H9 (cell line): ENCODE data around the gene CDH18. TPM values are rescaled to one million over a fixed set of nuclear protein-coding genes. Genes with fewer than 3 reads are reported as not detected.

ENCODE experiments used
- DNase-seq: peaks from one replicate; pipeline ENCODE4 v3.0.0-alpha.2; 2017
- H2AFZ ChIP-seq: one replicate; pipeline ENCODE4 v1.6.1; 2013; ENCODE audit warnings: mild to moderate bottlenecking, low read length, control low read depth, moderate library complexity
- H2AK5ac ChIP-seq: 2 replicates; pipeline ENCODE4 v1.6.1; 2013; ENCODE audit warnings: low read length, control low read depth, mixed read lengths; ENCODE audit not compliant: insufficient read length
- H2BK120ac ChIP-seq: one replicate; pipeline ENCODE4 v1.6.1; 2013; ENCODE audit warnings: low read depth, mild to moderate bottlenecking, low read length, control low read depth, inconsistent platforms; ENCODE audit not compliant: poor library complexity, severe bottlenecking
- H2BK12ac ChIP-seq: 2 replicates; pipeline ENCODE4 v1.6.1; 2013; ENCODE audit warnings: low read length, control low read depth, mixed read lengths, low read depth; ENCODE audit not compliant: insufficient read length
- H2BK15ac ChIP-seq: 2 replicates; pipeline ENCODE4 v1.6.1; 2013; ENCODE audit warnings: low read depth, low read length, control low read depth
- H2BK20ac ChIP-seq: one replicate; pipeline ENCODE4 v1.6.1; 2013; ENCODE audit warnings: low read depth, mild to moderate bottlenecking, low read length, control low read depth, inconsistent platforms; ENCODE audit not compliant: poor library complexity, severe bottlenecking
- H2BK5ac ChIP-seq: 2 replicates; pipeline ENCODE4 v1.6.1; 2013; ENCODE audit warnings: low read length, control low read depth, mixed read lengths; ENCODE audit not compliant: insufficient read length
- H3K14ac ChIP-seq: 2 replicates; pipeline ENCODE4 v1.6.1; 2013; ENCODE audit warnings: low read length, control low read depth; ENCODE audit not compliant: insufficient read depth
- H3K18ac ChIP-seq: 2 replicates; pipeline ENCODE4 v1.6.1; 2013; ENCODE audit warnings: low read depth, mild to moderate bottlenecking, mixed read lengths, low read length, control low read depth; ENCODE audit not compliant: insufficient read length
- H3K23ac ChIP-seq: 2 replicates; pipeline ENCODE4 v1.6.1; 2013; ENCODE audit warnings: low read length, control low read depth, mixed read lengths, low read depth; ENCODE audit not compliant: insufficient read length
- H3K23me2 ChIP-seq: 2 replicates; pipeline ENCODE4 v1.6.1; 2013; ENCODE audit warnings: low read depth, mild to moderate bottlenecking, mixed read lengths, low read length, control low read depth; ENCODE audit not compliant: insufficient read length, poor library complexity, severe bottlenecking
- H3K27ac ChIP-seq: 2 replicates; pipeline ENCODE4 v1.5.1; 2013; ENCODE audit warnings: low read length, control low read depth, mixed read lengths, low read depth; ENCODE audit not compliant: insufficient read length
- H3K27me3 ChIP-seq: 2 replicates; pipeline ENCODE4 v1.6.1; 2013; ENCODE audit warnings: low read length, control low read depth, inconsistent platforms; ENCODE audit not compliant: insufficient read depth
- H3K4ac ChIP-seq: 2 replicates; pipeline ENCODE4 v1.6.1; 2013; ENCODE audit warnings: low read depth, mild to moderate bottlenecking, control low read depth, inconsistent platforms, low read length, moderate library complexity
- H3K4me1 ChIP-seq: 2 replicates; pipeline ENCODE4 v1.6.1; 2013; ENCODE audit warnings: low read length, control low read depth, inconsistent platforms; ENCODE audit not compliant: insufficient read depth
- H3K4me2 ChIP-seq: 2 replicates; pipeline ENCODE4 v1.6.1; 2013; ENCODE audit warnings: low read length, control low read depth, mixed read lengths; ENCODE audit not compliant: insufficient read length, insufficient read depth
- H3K56ac ChIP-seq: 2 replicates; pipeline ENCODE4 v1.6.1; 2013; ENCODE audit warnings: low read depth, mild to moderate bottlenecking, mixed read lengths, low read length, control low read depth; ENCODE audit not compliant: insufficient read length
- H3K79me1 ChIP-seq: 2 replicates; pipeline ENCODE4 v1.6.1; 2013; ENCODE audit warnings: low read depth, mild to moderate bottlenecking, moderate library complexity, low read length, control low read depth, inconsistent platforms; ENCODE audit not compliant: insufficient read depth, poor library complexity, severe bottlenecking
- H3K79me2 ChIP-seq: 2 replicates; pipeline ENCODE4 v1.6.1; 2013; ENCODE audit warnings: low read length, control low read depth, inconsistent platforms; ENCODE audit not compliant: insufficient read depth
- H3K9ac ChIP-seq: 2 replicates; pipeline ENCODE4 v1.6.1; 2013; ENCODE audit warnings: low read length, control low read depth, mixed read lengths; ENCODE audit not compliant: insufficient read length; ENCODE audit errors: extremely low read depth
- H3K9me3 ChIP-seq: one replicate; pipeline ENCODE4 v1.6.1; 2013; ENCODE audit warnings: low read depth, low read length, inconsistent platforms; ENCODE audit not compliant: control insufficient read depth
- H3T11ph ChIP-seq: one replicate; pipeline ENCODE4 v1.6.1; 2013; ENCODE audit warnings: mild to moderate bottlenecking, low read length, control low read depth, inconsistent platforms
- H4K20me1 ChIP-seq: one replicate; pipeline ENCODE4 v1.6.1; 2013; ENCODE audit not compliant: control insufficient read depth, insufficient read length, insufficient read depth
- H4K5ac ChIP-seq: 2 replicates; pipeline ENCODE4 v1.6.1; 2013; ENCODE audit warnings: low read depth, mild to moderate bottlenecking, mixed read lengths, low read length, control low read depth; ENCODE audit not compliant: insufficient read length
- H4K8ac ChIP-seq: replicated peaks from 2 replicates; pipeline ENCODE4 v1.6.1; 2013; ENCODE audit warnings: low read length, control low read depth, mixed read lengths, low read depth; ENCODE audit not compliant: insufficient read length
- H4K91ac ChIP-seq: 2 replicates; pipeline ENCODE4 v1.6.1; 2013; ENCODE audit warnings: low read depth, mild to moderate bottlenecking, moderate library complexity, mixed read lengths, low read length, control low read depth; ENCODE audit not compliant: insufficient read length
- H3K27ac Mint-ChIP-seq, 3 experiments: 2 replicates in 2 of 3; 3 replicates in 1 of 3; pipeline ENCODE4 v1.8.0; 2020 to 2021; ENCODE audit warnings: mixed read lengths in 3 of 3, mild to moderate bottlenecking in 1 of 3, moderate library complexity in 1 of 3
- H3K27me3 Mint-ChIP-seq: 2 replicates; pipeline ENCODE4 v1.8.0; 2021; ENCODE audit warnings: low read depth, mild to moderate bottlenecking, moderate library complexity, mixed read lengths
- H3K36me3 Mint-ChIP-seq, 3 experiments: 2 replicates in 2 of 3; 3 replicates in 1 of 3; pipeline ENCODE4 v1.8.0; 2020 to 2021; ENCODE audit warnings: low read depth in 3 of 3, mixed read lengths in 3 of 3; ENCODE audit not compliant: insufficient read depth in 1 of 3
- H3K4me1 Mint-ChIP-seq, 2 experiments: 2 replicates each; pipeline ENCODE4 v1.8.0; 2020; ENCODE audit warnings: mixed read lengths in 2 of 2
- H3K4me3 Mint-ChIP-seq, 2 experiments: 2 replicates in 1 of 2; 3 replicates in 1 of 2; pipeline ENCODE4 v1.8.0; 2020 to 2021; ENCODE audit warnings: mild to moderate bottlenecking in 2 of 2, mixed read lengths in 2 of 2, moderate library complexity in 1 of 2
- H3K9me3 Mint-ChIP-seq, 2 experiments: 2 replicates in 1 of 2; 3 replicates in 1 of 2; pipeline ENCODE4 v1.8.0; 2020; ENCODE audit warnings: mild to moderate bottlenecking in 2 of 2, mixed read lengths in 2 of 2, moderate library complexity in 1 of 2
- CTCF ChIP-seq: fragments of 200-600 bp; sonication (generic); conservative IDR thresholded peaks from 3 replicates; pipeline ENCODE4 v1.8.0; 2021; ENCODE audit warnings: antibody characterized with exemption, mild to moderate bottlenecking
- WGBS: extraction: QIAGEN DNeasy Blood & Tissue Kit; methylation state at CpG from one replicate; pipeline ENCODE4 v1.1.7; 2013; ENCODE audit warnings: missing lambda C conversion rate, low lambda C conversion rate, mixed read lengths; ENCODE audit not compliant: insufficient read length; ENCODE audit errors: extremely low coverage; 5-methylcytosine and 5-hydroxymethylcytosine counted together
- total RNA-seq: library from RNA; stranded (reverse); gene quantifications from 2 replicates; pipeline ENCODE4 v1.2.1, GENCODE V29; 2021

The CDH18 gene
- total RNA-seq, 1 experiment from 2014 or later, result not detected

GRCh38 chr5:19802686-19803085 is 185.3 kb downstream of the CDH18 start:
- Histone ChIP-seq H2BK120ac (no peak overlapping the region), H3K9ac (no peak overlapping the region), H3K4ac (no peak overlapping the region), H3K23me2 (no peaks in the 10 kb centered on the region), H4K5ac (no peak overlapping the region), H4K8ac (no peak overlapping the region), H2BK20ac (no peak overlapping the region), H2BK15ac (no peak overlapping the region), H3K9me3 (no peaks in the 10 kb centered on the region), H2AFZ (no peak overlapping the region), H2BK12ac (no peak overlapping the region), H3K27ac (no peak overlapping the region), H3K4me1 (no peaks in the 10 kb centered on the region), H4K20me1 (no peaks in the 10 kb centered on the region), H2BK5ac (no peak overlapping the region), H3K14ac (no peak overlapping the region), H3K79me2 (no peaks in the 10 kb centered on the region), H2AK5ac (no peak overlapping the region), H3T11ph (no peak overlapping the region), H3K4me2 (no peak overlapping the region), H3K27me3 (no peaks in the 10 kb centered on the region), H3K56ac (no peak overlapping the region), H3K23ac (no peak overlapping the region), H4K91ac (no peak overlapping the region), H3K18ac (no peak overlapping the region), H3K79me1 (no peaks in the 10 kb centered on the region)
- Mint-ChIP-seq H3K9me3 (no peaks in the 10 kb centered on the region), H3K27me3 (no peaks in the 10 kb centered on the region), H3K36me3 (no peaks in the 10 kb centered on the region), H3K4me3 (no peak overlapping the region), H3K27ac (no peak overlapping the region), H3K4me1 (peaks cover 23 to 32% of the 10 kb centered on the region in 2 experiments)
- WGBS, result no CpG with 5 or more reads among the region's 6 CpGs
- no peak for DNase-seq
- no peak for TF ChIP-seq CTCF
